Mesodermal cell (in vitro differentiated cells): ENCODE results near the gene PWWP2B.

Experiments used
- H3K27ac ChIP-seq: 2 replicates; pipeline ENCODE4 v1.7.0; 2013; ENCODE audit warnings: mild to moderate bottlenecking, low read depth, low read length, moderate library complexity; ENCODE audit not compliant: severe bottlenecking
- H3K36me3 ChIP-seq: 2 replicates; pipeline ENCODE4 v1.7.1; 2013; ENCODE audit warnings: mild to moderate bottlenecking, low read length, moderate library complexity; ENCODE audit not compliant: control insufficient read depth, insufficient read depth
- H3K4me1 ChIP-seq: one replicate; pipeline ENCODE4 v1.7.1; 2013; ENCODE audit warnings: mild to moderate bottlenecking, low read length; ENCODE audit not compliant: insufficient read depth, control insufficient read depth, poor library complexity, severe bottlenecking
- H3K4me3 ChIP-seq: 2 replicates; pipeline ENCODE4 v1.7.0; 2013; ENCODE audit warnings: low read length, control low read depth, mild to moderate bottlenecking; ENCODE audit not compliant: insufficient read depth, poor library complexity, severe bottlenecking; ENCODE audit errors: extremely low read depth
- H3K9me3 ChIP-seq: 2 replicates; pipeline ENCODE4 v1.7.1; 2013; ENCODE audit warnings: mild to moderate bottlenecking, low read length, moderate library complexity; ENCODE audit not compliant: control insufficient read depth
- WGBS, 2 experiments: methylation state at CpG; one replicate each; pipeline ENCODE4 v1.1.5; 2013; ENCODE audit warnings: missing lambda C conversion rate in 2 of 2; ENCODE audit not compliant: insufficient coverage in 2 of 2; 5-methylcytosine and 5-hydroxymethylcytosine counted together

Gene PWWP2B

DNA sequence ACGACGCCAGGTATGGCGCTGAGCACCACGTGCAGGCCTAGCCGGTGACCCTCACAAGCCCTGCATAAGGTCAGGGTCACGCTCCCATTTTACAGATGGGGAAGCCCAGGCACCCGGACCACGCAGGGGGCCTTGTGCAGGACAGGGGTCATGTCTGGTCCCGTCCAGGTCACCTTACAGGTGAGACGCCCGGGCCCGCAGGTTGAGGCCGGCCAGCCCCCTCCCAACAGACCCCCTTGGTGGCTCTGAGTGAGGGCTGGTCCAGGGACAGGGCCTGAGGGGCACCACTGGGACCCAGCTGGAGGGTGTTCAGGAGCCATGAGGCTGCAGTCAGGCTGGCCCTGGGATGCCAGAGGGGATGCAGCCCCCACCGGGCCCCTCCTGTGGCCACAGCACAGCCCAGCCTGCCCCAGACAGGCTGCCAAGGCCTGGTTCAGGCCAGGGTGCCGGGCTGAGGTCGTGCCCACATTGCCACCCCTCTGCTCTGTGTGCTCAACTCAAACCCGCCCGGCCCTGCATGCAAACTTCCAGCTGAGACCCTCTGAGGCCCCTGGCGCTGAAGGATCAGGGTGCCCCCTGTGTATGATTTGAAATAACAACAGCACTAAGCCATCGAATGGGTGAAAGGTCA, 69.0 kb downstream of the PWWP2B start:
- H3K36me3 ChIP-seq, result no peaks in the 10 kb centered on the region
- 89 to 93% methylated on average over 18 to 20 of the region's 20 CpGs for WGBS, 2 experiments
- no peak overlapping the region for H3K4me3 ChIP-seq
- H3K27ac ChIP-seq, result no peak overlapping the region
- no peaks in the 10 kb centered on the region for H3K4me1 ChIP-seq
- H3K9me3 ChIP-seq, result no peaks in the 10 kb centered on the region

DNA sequence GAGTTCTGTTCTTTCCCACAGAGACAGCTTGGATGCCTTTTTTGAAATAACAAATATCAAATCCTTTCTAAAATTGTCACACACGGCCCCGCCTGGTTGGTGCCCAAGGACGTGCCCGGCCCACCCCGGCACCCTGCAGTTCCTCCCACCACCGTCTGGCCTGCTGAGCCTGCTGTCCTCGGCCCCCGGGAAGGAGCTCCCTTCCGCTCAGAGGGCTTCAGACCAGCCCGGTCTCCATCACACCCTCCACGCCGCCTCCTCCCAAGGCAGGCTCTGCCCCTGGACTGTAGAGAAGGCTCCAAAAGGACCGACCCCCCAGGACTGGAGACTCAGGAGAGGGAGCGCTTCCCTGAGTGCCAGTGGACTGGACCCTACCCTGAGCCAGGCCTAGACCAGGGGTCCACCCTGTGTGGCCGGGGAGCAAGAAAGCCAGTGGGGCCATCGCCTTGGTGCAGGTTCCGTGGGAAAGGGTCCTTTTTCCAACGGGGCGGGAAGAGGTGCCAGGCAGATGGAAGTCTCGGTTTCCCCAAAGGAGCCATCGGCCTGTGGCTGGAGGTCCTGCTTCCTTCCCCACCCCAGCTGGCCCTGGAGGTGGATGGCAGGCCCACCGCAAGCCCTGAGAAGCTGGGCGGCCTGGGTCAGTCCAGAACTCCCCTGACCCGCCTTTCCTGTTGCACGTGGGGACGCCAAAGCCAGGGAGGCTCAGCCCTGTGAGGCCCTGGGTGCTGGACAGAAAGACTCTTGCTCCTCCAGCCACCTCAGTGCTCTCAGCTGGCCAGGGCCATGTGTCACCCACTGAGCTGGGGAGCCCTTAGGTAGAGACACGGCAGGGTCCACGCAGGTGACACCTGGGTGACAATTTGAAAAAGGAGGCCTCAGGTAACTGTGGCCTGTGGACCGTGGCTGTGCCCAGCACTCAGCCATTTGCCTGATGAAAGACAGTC, 69.8 kb downstream of the PWWP2B start:
- WGBS, 2 experiments, result 90 to 91% methylated on average over 24 of the region's 29 CpGs
- Histone ChIP-seq H3K27ac (no peak overlapping the region), H3K4me1 (no peaks in the 10 kb centered on the region)

More for the DNA sequence above, 69.8 kb downstream of the PWWP2B start:
- Histone ChIP-seq H3K36me3 (no peaks in the 10 kb centered on the region), H3K9me3 (peaks cover 4% of the 10 kb centered on the region), H3K4me3 (no peak overlapping the region)
